C4-2B (cell line): ENCODE measurements around the gene PTAR1.

ENCODE experiments used
- ZFX ChIP-seq: fragments of 450-650 bp; IDR thresholded peaks from 2 replicates; pipeline ENCODE4 v1.6.1; 2017
- TF ChIP-seq, protein P1 (sequence below): fragments of 450-650 bp; conservative IDR thresholded peaks from 2 replicates; pipeline ENCODE4 v1.5.1; 2017; ENCODE audit warnings: mild to moderate bottlenecking

DNA sequence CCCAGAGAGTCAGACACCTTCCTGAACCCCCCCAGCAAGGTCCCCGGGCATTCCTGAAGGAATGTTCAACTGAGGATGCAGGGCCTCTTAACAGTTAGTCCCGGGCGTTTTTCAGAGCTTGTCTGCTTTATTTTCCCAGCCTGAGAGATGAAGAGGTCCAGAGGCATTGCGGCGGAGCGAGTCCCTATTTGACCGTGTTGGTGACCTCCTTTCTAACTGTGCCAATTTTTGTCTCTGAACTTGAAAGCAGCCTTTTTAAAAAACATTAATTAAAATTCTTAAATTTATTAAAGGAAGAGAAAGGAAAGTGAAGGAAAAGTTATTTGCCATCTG lies 433 bp upstream of the PTAR1 start:
- TF ChIP-seq, protein P1, sequence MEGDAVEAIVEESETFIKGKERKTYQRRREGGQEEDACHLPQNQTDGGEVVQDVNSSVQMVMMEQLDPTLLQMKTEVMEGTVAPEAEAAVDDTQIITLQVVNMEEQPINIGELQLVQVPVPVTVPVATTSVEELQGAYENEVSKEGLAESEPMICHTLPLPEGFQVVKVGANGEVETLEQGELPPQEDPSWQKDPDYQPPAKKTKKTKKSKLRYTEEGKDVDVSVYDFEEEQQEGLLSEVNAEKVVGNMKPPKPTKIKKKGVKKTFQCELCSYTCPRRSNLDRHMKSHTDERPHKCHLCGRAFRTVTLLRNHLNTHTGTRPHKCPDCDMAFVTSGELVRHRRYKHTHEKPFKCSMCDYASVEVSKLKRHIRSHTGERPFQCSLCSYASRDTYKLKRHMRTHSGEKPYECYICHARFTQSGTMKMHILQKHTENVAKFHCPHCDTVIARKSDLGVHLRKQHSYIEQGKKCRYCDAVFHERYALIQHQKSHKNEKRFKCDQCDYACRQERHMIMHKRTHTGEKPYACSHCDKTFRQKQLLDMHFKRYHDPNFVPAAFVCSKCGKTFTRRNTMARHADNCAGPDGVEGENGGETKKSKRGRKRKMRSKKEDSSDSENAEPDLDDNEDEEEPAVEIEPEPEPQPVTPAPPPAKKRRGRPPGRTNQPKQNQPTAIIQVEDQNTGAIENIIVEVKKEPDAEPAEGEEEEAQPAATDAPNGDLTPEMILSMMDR: no peak
- no peak for TF ChIP-seq ZFX
